ENCODE data around the gene RFX7. TPM values are rescaled to one million over a fixed set of nuclear protein-coding genes. Genes with fewer than 3 reads are reported as not detected.

Gene RFX7
- total and polyA plus RNA-seq, 2 of the 4 experiments (the other 2 are of a cell fraction): 4.1 to 10.6 TPM

DNA sequence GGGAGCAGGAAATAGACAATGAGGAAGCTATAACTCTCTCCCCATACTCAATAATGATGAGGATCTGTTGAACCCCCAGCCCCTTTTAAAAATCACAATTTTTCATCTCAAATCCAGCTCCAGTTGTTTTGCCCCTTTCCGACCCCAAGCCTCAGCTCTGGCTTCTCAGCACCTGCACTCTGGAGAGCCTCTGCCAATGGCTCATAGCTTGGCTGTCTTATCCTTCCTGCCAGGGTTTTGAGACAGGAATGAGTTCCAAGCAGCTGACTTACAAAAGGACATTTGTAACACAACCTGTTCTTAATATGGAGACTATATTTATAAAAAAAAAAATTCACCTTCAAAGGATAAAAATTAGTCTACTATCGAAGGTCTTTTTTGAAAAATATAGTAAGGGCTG is 144.4 kb downstream of the RFX7 start:
- intact Hi-C loops (cut with micrococcal nuclease) (loop anchor here (5.0 kb wide), 1 partner anchor 143 kb away; the partner anchor contains the start of gene RFX7), dilution Hi-C loops (cut with HindIII; ENCODE audit: low sequenced_read_pairs, unreplicated experiment) (no loop called here), in situ Hi-C loops (cut with MboI; ENCODE audit: low sequenced_read_pairs) (no loop called here)
- no peak overlapping the region for H3K23ac ChIP-seq (ENCODE audit: low read depth, low read length)
- peaks cover 28% of the 10 kb centered on the region for H3K36me3 ChIP-seq (ENCODE audit: control insufficient read depth, insufficient read depth, low read length)
- no peak overlapping the region for H3K18ac ChIP-seq (ENCODE audit: low read depth, low read length)
- no peak overlapping the region for H3K4ac ChIP-seq (ENCODE audit: low read depth, low read length)
- H3K14ac ChIP-seq (replicated peaks; ENCODE audit: low read depth, low read length): no peak overlapping the region
- no peaks in the 10 kb centered on the region for H3K4me1 ChIP-seq (ENCODE audit: control insufficient read depth, insufficient read depth, low read length)
- no peak overlapping the region for H4K8ac ChIP-seq (ENCODE audit: low read depth in 2 of 2, low read length in 2 of 2)
- H2AK5ac ChIP-seq (ENCODE audit: low read depth, low read length): no peak overlapping the region
- BruUV-seq (replicated peaks): no TSS peak
- H3K27me3 ChIP-seq (ENCODE audit: control insufficient read depth, insufficient read depth, low read length): no peaks in the 10 kb centered on the region
- H3K27ac ChIP-seq (ENCODE audit: insufficient read depth, low read length): no peak overlapping the region
- no peak overlapping the region for H3K9ac ChIP-seq (ENCODE audit: low read depth, low read length)
- no peak overlapping the region for H2AK9ac ChIP-seq (replicated peaks; ENCODE audit: low read depth, low read length, poor library complexity)
- H4K5ac ChIP-seq (ENCODE audit: low read depth, low read length): no peak overlapping the region
- no peak overlapping the region for H2BK120ac ChIP-seq (ENCODE audit: low read depth, low read length)
- H3K9me3 ChIP-seq (ENCODE audit: control insufficient read depth, insufficient read depth, low read length): no peaks in the 10 kb centered on the region
- CTCF ChIA-PET: interaction anchor here (0.7 to 1.2 kb wide), 2 partner anchors 9 to 227 kb away, joined by 3 read pairs; no protein-coding TSS in a partner anchor
- peaks cover 4 to 12% of the 10 kb centered on the region in 2 experiments; a peak in 3 of 4 replicates for H3K79me1 ChIP-seq (ENCODE audit: low read depth in 1 of 2, low read length in 2 of 2)
- H2BK15ac ChIP-seq (ENCODE audit: low read depth, low read length): no peak overlapping the region
- H3K56ac ChIP-seq (ENCODE audit: extremely low read depth, insufficient read depth, low read length): no peak overlapping the region
- TF ChIP-seq CHD1 (IDR thresholded peaks at IDR 0.05; ENCODE audit: low read depth, low read length) (no peak), MAZ (IDR thresholded peaks at IDR 0.05; ENCODE audit: borderline replicate concordance, low read depth, low read length) (no peak), MXI1 (IDR thresholded peaks at IDR 0.05; ENCODE audit: borderline replicate concordance, low read depth, low read length) (no peak), SMC3 (IDR thresholded peaks at IDR 0.05; ENCODE audit: low read depth, low read length) (no peak)
- TF ChIP-seq, protein P1, sequence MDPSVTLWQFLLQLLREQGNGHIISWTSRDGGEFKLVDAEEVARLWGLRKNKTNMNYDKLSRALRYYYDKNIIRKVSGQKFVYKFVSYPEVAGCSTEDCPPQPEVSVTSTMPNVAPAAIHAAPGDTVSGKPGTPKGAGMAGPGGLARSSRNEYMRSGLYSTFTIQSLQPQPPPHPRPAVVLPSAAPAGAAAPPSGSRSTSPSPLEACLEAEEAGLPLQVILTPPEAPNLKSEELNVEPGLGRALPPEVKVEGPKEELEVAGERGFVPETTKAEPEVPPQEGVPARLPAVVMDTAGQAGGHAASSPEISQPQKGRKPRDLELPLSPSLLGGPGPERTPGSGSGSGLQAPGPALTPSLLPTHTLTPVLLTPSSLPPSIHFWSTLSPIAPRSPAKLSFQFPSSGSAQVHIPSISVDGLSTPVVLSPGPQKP (IDR thresholded peaks at IDR 0.05; ENCODE audit: borderline replicate concordance, low read depth, low read length): no peak
- no peak overlapping the region for H2BK20ac ChIP-seq (ENCODE audit: low read depth, low read length)
- no peak overlapping the region for H2AFZ ChIP-seq (replicated peaks; ENCODE audit: low read length, poor library complexity)
- DNase-seq (no peak), ATAC-seq (ENCODE audit: low read depth) (no peak)
- H2BK5ac ChIP-seq (ENCODE audit: low read depth, low read length, poor library complexity, severe bottlenecking): no peak overlapping the region
- no peak overlapping the region for H3K4me2 ChIP-seq (ENCODE audit: low read depth, low read length)
- peaks cover under 1% of the 10 kb centered on the region; the same call in 1 of the 2 replicates for H4K20me1 ChIP-seq (ENCODE audit: insufficient read depth, low read length)
- no CpG with 5 or more reads among the region's 2 CpGs for WGBS, 2 experiments (ENCODE audit: extremely low coverage in 2 of 2, insufficient read length in 1 of 2)
- H4K91ac ChIP-seq (ENCODE audit: insufficient read depth, low read depth, low read length): no peak overlapping the region
- no peak overlapping the region for H3K4me3 ChIP-seq (ENCODE audit: insufficient read depth, low read depth, low read length)
- POLR2A ChIA-PET (ENCODE audit: unreplicated experiment): no interaction called here
- 0 out of 2 replicates have a peak, but pooled peaks cover 8% of the 10 kb centered on the region for H3K9me1 ChIP-seq (ENCODE audit: insufficient read depth, low read length)
